Sigmoid colon (tissue), 7 donors: ENCODE results near the gene CENPM. TPM values are rescaled to one million over a fixed set of nuclear protein-coding genes. Genes with fewer than 3 reads are reported as not detected.
A peak's percentile ranks its signal among the peaks of the same experiment; 100 is the strongest.

Source experiments
- DNase-seq: peaks from one replicate; pipeline ENCODE4 v3.0.0-alpha.2; 2019
- H3K27ac ChIP-seq, 4 donors: fragments of 200-600 bp; sonication (generic); one replicate each; pipeline ENCODE4 v1.5.1; 2016 to 2019; ENCODE audit warnings: mild to moderate bottlenecking in 1 of 4
- H3K27me3 ChIP-seq, 3 donors: fragments of 200-600 bp; sonication (generic); one replicate each; pipeline ENCODE4 v1.5.1; 2019; ENCODE audit warnings: mild to moderate bottlenecking in 1 of 3
- H3K36me3 ChIP-seq, 4 donors: fragments of 200-600 bp; sonication (generic); one replicate each; pipeline ENCODE4 v1.5.1; 2016 to 2019
- H3K4me1 ChIP-seq, 4 donors: fragments of 200-600 bp; sonication (generic); one replicate each; pipeline ENCODE4 v1.5.1; 2017 to 2019
- H3K4me3 ChIP-seq, 4 donors: fragments of 200-600 bp; sonication (generic); one replicate each; pipeline ENCODE4 v1.5.1; 2017 to 2019; ENCODE audit warnings: mild to moderate bottlenecking in 2 of 4, moderate library complexity in 1 of 4
- H3K9me3 ChIP-seq, 4 donors: fragments of 200-600 bp in 3 of 4; sonication (generic) in 3 of 4; one replicate each; pipeline versions ENCODE4 v1.5.1 to v1.6.1; 2013 to 2019
- CTCF ChIP-seq, 4 experiments: fragments of 450-650 bp in 3 of 4; fragments of 200-600 bp in 1 of 4; IDR thresholded peaks; one replicate each; pipeline ENCODE4 v1.5.1; 2016 to 2019; ENCODE audit warnings: antibody characterized with exemption in 4 of 4, mild to moderate bottlenecking in 3 of 4, moderate library complexity in 2 of 4
- EP300 ChIP-seq, 4 donors: sonication (generic); formaldehyde crosslinking; IDR thresholded peaks; one replicate each; pipeline ENCODE4 v1.6.1; 2017; ENCODE audit warnings: antibody characterized with exemption in 4 of 4
- POLR2A ChIP-seq, 2 donors: fragments of 450-650 bp; IDR thresholded peaks; one replicate each; pipeline ENCODE4 v1.6.1; 2016; ENCODE audit warnings: antibody characterized with exemption in 2 of 2, mild to moderate bottlenecking in 2 of 2, moderate library complexity in 2 of 2
- POLR2AphosphoS5 ChIP-seq, 4 donors: sonication (generic); formaldehyde crosslinking; IDR thresholded peaks; one replicate each; pipeline ENCODE4 v1.6.1; 2017; ENCODE audit warnings: antibody characterized with exemption in 4 of 4
- WGBS, 2 donors: extraction: QIAGEN DNeasy Blood & Tissue Kit; methylation state at CpG; one replicate each; pipeline ENCODE4 v1.1.7; 2013; 5-methylcytosine and 5-hydroxymethylcytosine counted together
- intact Hi-C: fragments of 100-400 bp; cut with DNase I; formaldehyde crosslinking; loops from one replicate; pipeline ENCODE4 v1.15.1; 2023
- polyA plus RNA-seq, 3 donors: library from polyadenylated mRNA; stranded (reverse); fragments of 200-250 nt; gene quantifications; one replicate each; pipeline ENCODE4 v1.2.3, GENCODE V29; 2013
- total RNA-seq, 4 donors: library from RNA; depleted of rRNA; stranded (reverse); fragments of >200 nt; gene quantifications; one replicate each; pipeline ENCODE4 v1.1.0, GENCODE V29; 2016
- donor health status: healthy with polysubstance abuse.
- donor health status: Bipolar disorder and iron deficiency.
- donor health status: healthy.

Gene CENPM
- total and polyA plus RNA-seq, 7 donors, result 1.1 to 48.5 (median 14.7) TPM; not detected in 1

- intact Hi-C loops, result no loop called here
- DNase-seq, result no peak
- Histone ChIP-seq H3K9me3 (no peaks in the 10 kb centered on the region), H3K4me3 (no peak overlapping the region), H3K4me1 (peaks cover 0 to under 1% (median under 1%) of the 10 kb centered on the region in 4 donors), H3K27ac (no peak overlapping the region), H3K27me3 (peaks cover 0 to 4% (median under 1%) of the 10 kb centered on the region in 3 donors), H3K36me3 (no peaks in the 10 kb centered on the region)
- WGBS, 2 donors, result 65 to 71% methylated on average over 10 of the region's 10 CpGs
- TF ChIP-seq EP300 (IDR thresholded peaks at IDR 0.05), result no peak
- TF ChIP-seq CTCF (IDR thresholded peaks at IDR 0.05), result no peak
- no peak for TF ChIP-seq POLR2AphosphoS5 (IDR thresholded peaks at IDR 0.05)
These were observed 15.2 kb downstream of the CENPM start for GRCh38 chr22:41931701-41932269.

DNA sequence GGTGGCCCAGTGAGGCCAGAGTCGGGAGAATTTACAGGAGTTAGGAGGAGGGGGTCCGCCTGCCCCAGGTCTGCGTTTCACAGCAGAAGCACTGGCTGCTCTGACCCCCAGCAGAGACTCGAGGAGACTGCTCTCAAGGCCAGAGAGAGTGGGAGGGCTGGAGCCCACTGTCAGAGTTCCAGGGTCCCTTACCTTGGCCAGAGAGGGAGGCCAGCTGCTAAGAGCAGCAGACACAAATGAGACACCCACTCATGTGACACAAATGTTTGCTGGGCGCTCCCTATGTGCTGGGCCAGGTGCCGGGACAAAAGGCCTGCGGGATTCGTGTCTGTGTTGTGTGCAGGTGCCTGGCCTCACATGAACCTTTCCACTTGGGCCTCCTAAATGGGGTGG is 17.5 kb downstream of the CENPM start:
- Histone ChIP-seq H3K27me3 (peaks cover 13 to 22% (median 20%) of the 10 kb centered on the region in 3 donors), H3K27ac (no peak overlapping the region), H3K36me3 (no peaks in the 10 kb centered on the region), H3K4me3 (no peak overlapping the region), H3K4me1 (peaks cover 0 to 13% (median 12%) of the 10 kb centered on the region in 4 donors), H3K9me3 (no peaks in the 10 kb centered on the region)
- WGBS, 2 donors, result 61 to 70% methylated on average over 8 of the region's 8 CpGs
- DNase-seq, result no peak
- TF ChIP-seq EP300 (IDR thresholded peaks at IDR 0.05) (no peak), CTCF (IDR thresholded peaks at IDR 0.05) (no peak), POLR2AphosphoS5 (IDR thresholded peaks at IDR 0.05) (no peak), POLR2A (IDR thresholded peaks at IDR 0.05) (no peak)
- intact Hi-C loops, result no loop called here

GRCh38 chr22:41928593-41929417 is 18.1 kb downstream of the CENPM start:
- WGBS, 2 donors, result 63 to 69% methylated on average over 14 of the region's 14 CpGs
- Histone ChIP-seq H3K36me3 (no peaks in the 10 kb centered on the region), H3K27ac (no peak overlapping the region), H3K4me1 (peaks cover 0 to 13% (median 12%) of the 10 kb centered on the region in 4 donors), H3K9me3 (no peaks in the 10 kb centered on the region), H3K4me3 (no peak overlapping the region), H3K27me3 (peaks cover 13 to 22% (median 20%) of the 10 kb centered on the region in 3 donors)
- no peak for DNase-seq
- TF ChIP-seq EP300 (IDR thresholded peaks at IDR 0.05), result no peak
- TF ChIP-seq POLR2A (IDR thresholded peaks at IDR 0.05), result no peak
- TF ChIP-seq CTCF (IDR thresholded peaks at IDR 0.05), result no peak
- no peak for TF ChIP-seq POLR2AphosphoS5 (IDR thresholded peaks at IDR 0.05)
- intact Hi-C loops, result no loop called here

DNA sequence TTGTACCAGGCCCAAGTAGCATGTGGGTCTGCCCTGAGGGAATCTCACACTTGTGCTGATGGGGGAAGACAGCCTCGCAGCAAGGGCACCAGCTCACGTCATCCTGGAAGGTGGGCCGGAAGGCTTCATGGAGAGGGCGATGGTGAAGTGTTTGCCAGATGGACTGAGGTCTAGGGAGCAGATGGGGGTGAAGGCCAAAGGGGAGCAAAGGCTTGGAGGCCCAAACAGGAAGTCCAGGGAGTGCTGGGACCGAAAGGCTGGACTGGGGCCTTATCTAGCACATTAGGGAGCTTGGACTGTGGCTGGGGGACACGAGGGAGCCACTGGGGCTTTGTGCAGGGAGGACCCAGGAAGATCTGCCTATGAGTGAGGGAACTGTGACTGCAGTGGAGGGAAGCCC is 19.1 kb downstream of the CENPM start:
- DNase-seq, result no peak
- Histone ChIP-seq H3K27ac (no peak overlapping the region), H3K36me3 (no peaks in the 10 kb centered on the region), H3K9me3 (no peaks in the 10 kb centered on the region), H3K4me1 (peaks cover 0 to 13% (median 12%) of the 10 kb centered on the region in 4 donors), H3K27me3 (peaks cover 13 to 27% (median 26%) of the 10 kb centered on the region in 3 donors), H3K4me3 (no peak overlapping the region)
- no peak for TF ChIP-seq POLR2AphosphoS5 (IDR thresholded peaks at IDR 0.05)
- WGBS, 2 donors, result 70 to 82% methylated on average over 6 of the region's 6 CpGs
- intact Hi-C loops, result no loop called here

GRCh38 chr22:41925783-41926460 is 21.0 kb downstream of the CENPM start:
- Histone ChIP-seq H3K4me1 (peaks cover 0 to 13% (median 12%) of the 10 kb centered on the region in 4 donors), H3K4me3 (peak overlapping the region in 3 of 4 donors; percentile 30 to 47 (median 45)), H3K36me3 (no peaks in the 10 kb centered on the region), H3K27me3 (peaks cover 13 to 27% (median 26%) of the 10 kb centered on the region in 3 donors), H3K27ac (no peak overlapping the region), H3K9me3 (no peaks in the 10 kb centered on the region)
- WGBS, 2 donors, result 4% methylated on average over 47 to 48 of the region's 48 CpGs
- intact Hi-C loops, result no loop called here
- TF ChIP-seq POLR2A (IDR thresholded peaks at IDR 0.05) (no peak), POLR2AphosphoS5 (IDR thresholded peaks at IDR 0.05) (no peak), EP300 (IDR thresholded peaks at IDR 0.05) (no peak), CTCF (IDR thresholded peaks at IDR 0.05) (peak in 3 of 4 experiments; percentile 8 to 63 (median 12))
- no peak for DNase-seq
